HG03175 (cell line): ENCODE measurements around the gene TRIM37.
"Not testable (repeated sequence)": the region's sequence is repeated elsewhere in the genome, so short reads cannot be mapped to it uniquely, and the experiment has no call there.

Experiments used
- ATAC-seq: cut with Tn5 transposase; IDR thresholded peaks from one replicate; pipeline ENCODE4 v1.9.1; 2021; ENCODE audit warnings: mild to moderate bottlenecking, moderate library complexity; ENCODE audit not compliant: unreplicated experiment

Gene TRIM37

DNA sequence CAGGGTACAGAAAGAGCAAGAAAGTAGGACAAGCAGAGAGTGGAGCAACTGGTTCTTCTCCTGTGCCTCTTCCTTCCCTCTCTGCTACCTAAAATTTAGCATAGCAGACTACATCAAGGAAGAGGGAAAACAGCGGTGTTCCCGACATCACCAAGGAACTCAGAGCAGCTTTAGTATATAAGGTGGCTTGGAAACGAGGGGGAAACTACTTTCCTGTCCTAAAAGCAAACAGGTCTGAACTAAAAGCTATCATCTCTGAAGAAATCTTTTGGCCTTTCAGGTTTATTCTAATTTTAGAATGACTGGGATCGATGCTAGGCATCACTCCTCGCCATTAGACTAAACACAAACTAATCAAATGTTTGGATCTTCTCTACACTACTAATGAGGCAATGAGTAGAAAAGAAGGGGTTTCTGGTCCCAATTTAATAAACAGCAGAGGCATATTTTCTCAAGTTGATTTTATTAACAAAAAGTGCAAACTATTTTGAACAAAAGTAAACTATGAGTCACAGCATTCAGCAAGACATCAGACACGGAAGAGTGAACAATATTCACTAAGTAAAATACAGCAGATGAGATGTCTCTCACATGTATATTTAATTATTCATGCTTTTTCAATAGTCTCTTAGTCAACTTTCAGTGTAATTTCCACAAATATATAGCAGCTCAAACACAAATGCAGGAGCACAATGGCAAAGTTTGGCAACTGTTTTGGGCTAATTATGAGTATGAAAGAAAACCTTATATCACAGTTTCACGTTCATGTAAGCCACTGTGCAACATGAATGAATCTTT lies 108.7 kb downstream of the TRIM37 start:
- ATAC-seq, result no peak

DNA sequence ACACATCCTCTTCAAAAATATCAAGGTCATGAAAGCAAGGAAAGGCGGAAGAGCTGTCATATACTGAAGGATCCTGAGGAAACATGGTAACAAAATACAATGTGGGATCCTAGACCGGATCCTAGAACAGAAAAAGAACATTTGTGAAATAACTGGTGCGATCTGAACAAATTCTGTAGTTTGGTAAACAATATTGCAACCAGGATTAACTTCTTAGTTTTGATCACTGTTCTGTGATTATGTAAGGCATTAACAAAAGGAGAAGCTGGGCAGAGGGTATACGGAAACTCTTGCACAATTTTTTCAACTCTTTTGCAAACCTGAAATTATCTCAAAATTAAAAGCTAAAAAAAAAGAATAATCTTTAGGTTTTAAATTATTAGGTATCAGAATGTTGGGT lies 109.7 kb downstream of the TRIM37 start:
- no peak for ATAC-seq

DNA sequence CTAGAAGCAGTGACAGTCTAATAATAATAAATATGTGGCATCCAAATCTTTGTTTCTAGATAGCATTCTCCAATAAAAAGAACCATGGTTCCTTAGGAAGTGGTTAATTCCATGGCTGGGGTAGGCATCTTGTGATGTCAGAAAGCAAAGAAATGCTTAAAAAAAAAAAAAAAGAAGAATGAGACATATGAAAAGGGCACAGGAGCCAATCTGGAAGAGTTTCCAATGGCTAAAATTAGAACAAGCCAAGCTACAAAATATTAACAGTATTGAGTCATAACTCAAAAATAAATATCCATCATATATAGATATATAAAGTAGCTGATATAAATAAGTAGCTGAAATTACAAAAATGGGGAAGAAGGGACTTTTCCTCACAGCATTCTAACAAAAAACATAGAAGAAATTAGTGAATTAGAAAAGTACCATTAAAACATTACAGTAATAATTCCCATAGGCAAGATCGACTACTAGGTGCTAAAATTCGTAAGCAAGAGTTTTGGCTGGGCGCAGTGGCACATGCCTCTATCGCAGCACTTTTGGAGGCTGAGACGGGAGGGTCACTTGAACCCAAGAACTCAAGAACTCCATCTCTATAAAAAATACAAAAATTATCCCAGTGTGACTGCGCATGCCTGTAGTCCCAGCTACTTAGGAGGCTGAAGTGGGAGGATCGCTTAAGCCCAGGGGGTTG lies 111.3 kb downstream of the TRIM37 start:
- ATAC-seq, result no peak

DNA sequence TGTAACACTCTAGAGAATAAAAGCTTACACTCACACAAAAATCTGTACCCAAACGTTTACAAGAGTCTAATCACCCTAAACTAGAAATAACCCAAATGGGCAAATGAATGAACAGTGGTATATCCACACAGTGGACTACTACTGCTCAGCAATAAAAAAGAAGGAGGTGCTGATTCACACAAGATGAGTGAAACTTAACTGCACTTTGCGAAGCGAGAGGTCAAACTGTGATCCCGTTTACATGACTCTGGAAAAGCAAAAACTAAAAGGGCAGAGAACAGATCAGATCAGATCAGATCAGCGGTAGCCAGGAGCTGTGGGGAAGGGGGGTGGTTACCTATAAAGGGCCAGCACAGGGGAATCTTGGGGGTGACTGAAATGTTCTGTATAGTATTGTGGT lies 113.4 kb downstream of the TRIM37 start:
- ATAC-seq, result no peak

DNA sequence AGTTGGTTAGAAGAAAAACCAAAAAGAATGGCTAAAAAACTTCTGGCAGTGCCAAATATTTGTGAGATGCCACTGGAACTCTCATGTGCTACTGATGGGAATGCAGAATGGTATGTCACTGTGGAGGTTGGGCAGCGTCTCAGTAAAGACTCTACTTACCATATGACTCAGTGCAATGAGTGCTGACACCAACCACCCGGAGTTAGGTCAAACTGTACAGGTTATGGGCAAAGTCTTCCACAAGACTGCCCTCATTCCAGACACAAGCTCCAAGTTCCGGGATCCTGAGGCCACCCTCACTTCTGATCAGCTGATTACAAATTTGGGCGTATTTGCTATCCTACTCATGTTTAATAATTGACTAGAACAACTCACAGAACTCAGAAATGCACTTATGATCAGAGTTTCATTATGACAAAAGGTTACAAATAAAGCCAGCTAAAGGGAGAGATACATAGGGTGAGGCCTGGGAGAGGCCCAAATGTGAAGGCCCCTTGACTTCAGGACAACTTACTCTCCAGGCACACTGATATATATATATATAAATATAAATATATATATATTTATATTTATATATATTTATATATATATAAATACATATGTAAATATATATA lies 114.9 kb downstream of the TRIM37 start:
- peak; percentile 85 for ATAC-seq

DNA sequence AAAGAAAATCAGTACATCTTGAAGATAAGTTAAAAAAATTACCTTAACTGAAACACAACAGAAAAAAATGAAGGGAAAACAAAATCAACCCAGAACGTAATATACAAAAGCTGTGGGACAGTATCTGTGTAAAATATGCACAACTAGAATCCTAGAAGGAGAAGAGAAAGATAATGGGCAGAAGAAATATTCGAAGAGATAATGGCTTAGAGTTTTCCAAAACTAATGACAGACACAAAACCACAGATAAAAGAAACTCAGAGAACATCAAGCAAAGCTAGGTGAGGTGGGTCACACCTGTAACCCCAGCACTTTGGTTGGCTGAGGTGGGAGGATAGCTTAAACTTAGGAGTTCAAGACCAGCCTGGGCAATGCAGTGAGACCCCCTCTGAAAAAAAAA lies 117.1 kb downstream of the TRIM37 start:
- ATAC-seq, result no peak

DNA sequence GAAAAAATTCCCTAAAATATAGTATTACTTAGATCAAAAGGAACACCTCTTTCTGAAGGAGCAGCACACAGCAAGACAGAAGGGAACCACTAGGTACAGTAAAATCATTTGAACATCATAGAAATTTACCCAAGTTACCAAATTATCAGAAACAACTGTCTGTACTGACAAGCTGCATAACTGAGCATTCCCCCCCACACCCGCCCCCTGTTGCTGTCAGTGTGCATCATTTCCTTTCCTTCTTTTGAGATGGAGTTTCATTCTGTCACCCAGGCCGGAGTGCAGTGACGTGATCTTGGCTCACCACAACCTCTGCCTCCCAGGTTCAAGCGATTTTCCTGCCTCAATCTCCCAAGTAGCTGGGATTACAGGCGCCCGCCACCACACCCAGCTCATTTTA lies 120.7 kb downstream of the TRIM37 start:
- no peak for ATAC-seq

DNA sequence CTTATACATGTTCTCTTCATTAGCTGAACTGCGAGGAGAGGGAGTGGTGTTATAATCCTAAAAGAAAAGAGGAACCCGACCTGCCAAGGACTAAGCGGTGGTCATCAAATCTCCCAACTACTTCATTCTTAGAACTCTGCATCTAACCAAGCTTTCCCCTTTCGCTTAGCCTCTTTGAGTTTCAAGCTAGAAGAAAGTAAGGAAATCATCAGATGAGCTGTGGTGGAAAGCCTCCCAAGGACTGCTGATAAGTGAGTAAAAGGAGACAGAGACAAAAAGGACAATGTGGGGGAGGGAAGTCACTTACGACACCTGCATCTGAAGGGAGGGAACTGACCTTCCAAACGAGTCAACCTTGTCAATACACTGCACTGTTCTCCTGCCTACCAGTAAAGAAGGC lies 121.3 kb downstream of the TRIM37 start:
- ATAC-seq, result no peak

DNA sequence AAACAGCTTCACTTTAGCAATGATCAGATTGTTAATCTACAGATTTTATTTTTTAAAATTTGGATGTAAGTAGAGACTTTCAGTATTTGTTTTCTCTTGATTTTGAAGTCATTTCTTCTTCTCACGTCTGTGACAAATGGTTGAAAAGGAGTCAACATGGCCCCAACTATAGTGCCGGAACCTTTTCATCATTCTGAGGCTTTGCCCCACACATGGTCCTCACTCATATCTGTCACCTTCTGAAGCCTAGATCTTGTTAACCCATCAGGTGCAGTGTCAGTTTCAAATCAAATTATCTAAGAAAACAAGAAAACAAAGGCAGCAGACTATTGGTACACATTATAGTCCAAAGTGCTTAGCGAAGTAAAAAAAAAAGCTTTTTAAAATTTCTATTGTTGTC lies 124.1 kb downstream of the TRIM37 start:
- no peak for ATAC-seq

DNA sequence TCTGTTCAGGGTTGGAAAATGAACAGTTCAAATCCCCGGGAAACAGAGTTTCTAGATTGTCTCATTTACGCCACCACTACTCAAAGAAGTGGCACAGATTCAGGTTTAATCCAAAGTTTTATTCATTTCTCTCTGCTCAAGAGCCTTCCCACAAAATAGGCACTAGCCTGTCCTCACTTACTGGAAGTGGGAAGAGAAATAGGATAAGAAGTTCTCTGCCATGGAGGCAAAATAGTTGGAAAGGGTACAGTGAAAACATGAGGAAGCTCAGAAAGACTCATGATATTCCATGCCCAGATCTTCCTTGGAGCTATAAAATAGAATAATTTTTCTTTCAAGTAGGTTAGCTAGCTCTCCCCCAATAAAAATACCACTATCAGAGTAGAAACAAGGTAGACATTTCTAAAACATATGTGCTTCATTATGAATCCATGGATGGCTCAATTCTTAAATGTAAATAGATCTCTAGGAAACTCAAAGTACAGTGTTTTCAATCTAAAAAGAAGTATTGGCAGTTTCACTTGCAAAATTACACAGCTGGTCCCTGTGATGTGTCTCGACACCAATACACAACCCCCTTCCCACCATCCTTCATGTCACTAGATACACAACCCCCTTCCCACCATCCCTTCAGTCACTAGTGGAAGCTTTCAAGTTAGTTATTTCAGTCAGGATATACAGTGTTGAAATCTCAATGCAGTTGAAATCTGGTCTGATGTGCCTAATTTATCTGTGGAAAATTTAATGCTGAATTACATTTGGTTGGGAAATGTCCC lies 125.8 kb downstream of the TRIM37 start:
- ATAC-seq, result no peak

DNA sequence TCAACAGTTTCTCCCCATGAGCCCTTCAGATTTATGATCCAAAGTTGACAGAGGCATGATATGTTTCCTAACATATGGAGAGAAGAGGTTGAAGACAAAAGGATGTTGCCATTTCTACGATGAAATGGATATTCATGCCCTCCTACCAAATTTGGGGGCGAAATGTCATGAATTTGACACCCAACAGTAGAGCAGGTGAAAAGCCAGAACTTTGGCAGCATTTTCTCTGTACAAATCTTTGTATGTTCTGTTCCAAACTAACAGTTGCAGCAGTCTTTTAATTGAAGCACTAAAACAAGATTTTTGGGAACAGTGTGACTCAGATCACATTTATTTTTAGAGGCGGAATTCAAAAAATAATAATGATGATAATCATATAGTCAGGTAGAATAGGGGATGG lies 130.1 kb downstream of the TRIM37 start:
- no peak for ATAC-seq

DNA sequence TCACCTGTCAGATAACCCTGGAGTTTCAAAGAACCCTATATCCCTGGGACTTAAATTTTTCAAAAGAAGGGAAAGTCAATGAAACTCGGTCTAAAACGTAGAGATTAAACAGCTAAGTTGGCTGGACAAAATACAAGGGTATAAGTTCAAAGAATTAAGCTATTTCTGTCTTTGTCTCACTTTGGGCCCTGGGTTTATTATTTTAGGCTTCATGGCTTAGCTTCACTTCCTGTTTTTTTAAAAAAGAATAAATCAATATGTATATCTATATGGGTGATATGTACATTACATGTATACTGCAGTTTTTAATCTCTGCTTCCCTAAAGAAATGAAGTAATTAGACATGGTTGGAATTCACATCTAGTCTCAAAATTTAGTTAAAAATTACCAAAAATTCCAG lies 132.3 kb downstream of the TRIM37 start:
- ATAC-seq, result no peak

DNA sequence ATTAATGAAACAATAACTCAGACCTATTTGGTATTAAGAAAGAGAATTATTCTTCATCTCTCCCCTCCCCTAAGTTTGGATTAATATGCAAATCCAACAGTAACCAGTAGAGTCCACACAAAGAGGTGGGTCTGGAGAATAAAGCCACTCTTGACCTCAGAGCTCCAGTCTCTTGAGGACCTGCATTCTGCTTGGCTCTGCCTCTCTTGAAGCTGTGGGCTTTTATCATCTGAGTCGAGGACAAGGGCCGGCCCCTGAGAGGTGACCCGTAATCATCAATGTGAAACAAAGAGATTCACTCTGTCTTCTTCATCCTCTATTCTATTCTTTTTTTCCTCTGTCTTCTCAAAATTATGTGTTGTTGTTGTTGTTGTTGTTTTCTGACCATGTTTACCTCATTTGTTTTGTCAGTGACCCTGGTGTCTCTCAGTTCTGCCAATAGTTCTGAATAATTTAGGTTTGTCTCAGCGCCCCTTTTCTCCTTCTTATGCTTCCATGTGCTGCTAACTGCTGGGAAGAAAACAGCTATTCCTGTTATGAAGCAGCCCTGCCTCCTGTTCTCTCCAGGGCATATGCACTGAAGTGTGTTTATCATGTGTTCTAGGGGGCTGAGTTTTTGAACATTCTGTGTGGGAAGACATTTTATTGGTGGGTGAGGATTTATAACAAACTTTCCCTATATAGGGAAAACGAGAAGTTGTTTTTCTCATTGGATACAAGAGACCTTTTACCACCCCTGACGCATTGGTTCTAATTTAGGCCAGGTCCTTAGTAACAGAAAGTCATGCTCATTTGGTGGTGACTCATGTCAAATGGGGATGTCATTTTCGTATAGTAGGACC lies 135.8 kb downstream of the TRIM37 start:
- no peak for ATAC-seq

DNA sequence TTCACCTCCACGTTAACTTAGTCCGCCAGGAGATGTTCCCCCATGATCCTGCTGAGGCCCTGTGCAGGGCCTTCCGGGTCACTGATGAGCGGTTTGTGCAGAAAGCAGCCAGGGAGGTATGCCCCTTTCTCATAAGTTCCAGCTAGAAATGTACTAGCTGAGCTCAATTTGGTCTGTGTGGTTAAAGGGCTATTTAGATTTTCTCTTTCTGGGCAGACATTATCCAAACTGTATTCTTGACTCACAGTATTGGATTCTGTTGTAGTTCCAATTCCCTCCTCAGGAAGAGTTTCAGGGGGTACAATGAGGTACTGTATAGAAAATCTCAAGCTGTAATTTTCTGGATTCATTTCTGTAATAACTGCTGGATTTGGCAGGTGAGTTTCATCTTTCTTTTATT lies 137.1 kb downstream of the TRIM37 start:
- no peak for ATAC-seq

DNA sequence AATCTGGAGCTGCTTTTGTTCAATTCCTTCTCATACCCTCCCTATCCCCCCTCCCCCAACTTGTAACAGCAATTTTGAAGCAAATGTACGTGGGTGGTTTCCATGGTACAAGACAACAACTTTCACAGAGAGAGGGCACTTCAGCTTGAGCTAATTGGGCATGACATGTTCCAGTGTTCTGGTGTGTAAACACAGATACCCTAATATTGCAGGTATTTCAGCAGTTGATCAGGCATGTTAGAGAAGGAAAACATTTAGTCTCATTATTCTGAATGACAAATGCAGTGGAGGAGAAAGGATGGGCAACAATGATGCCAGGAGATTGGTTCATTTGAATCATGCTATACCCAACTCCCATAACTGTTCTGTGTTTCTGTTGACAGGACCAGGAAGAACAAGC lies 137.5 kb downstream of the TRIM37 start:
- no peak for ATAC-seq

DNA sequence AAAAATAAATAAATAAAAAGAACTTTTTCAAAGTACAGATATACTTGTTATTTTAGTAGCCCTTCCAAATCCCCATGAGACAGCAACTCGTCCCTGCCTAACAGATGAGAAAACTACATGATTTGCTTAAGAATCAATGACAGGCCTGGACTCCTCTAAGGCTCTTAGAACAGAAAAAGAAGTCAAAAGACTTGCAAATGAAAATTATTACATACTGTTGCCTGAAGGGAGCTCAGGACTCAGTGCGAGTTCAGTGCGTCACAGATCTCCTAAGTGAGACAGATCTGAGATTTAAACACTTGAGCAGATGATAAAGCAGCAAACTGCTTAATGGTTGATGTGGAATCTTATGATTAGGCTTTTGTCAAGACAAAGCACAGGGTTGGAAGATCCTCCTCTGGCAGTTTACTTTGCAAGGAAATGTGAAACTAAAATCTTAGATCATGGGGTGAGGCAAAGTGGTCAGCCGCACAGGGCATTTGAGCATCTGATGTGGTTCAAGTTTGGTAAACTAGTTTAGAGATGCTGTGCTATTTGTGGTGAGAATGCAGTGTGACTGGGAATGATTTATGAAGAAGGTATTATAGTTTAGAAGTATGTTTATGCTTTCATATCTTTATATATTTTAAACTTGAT lies 138.1 kb downstream of the TRIM37 start:
- ATAC-seq, result no peak

DNA sequence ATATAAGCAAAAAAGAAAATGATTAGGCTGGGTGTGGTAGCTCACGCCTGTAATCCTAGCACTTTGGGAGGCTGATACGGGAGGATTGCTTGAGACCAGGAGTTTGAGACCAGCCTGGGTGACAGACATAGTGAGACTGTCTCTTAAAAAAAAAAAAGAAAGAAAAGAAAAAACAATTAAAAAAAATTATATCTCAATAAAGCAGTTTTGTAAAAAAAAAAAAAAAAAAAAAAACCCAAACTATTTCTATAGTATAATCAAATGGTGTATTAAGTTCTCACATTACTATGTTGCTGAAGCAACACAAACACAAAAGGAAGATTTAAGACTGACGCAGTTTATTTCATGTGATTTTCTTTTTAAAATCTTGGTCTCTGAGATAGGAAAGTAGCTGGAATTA lies 140.5 kb downstream of the TRIM37 start:
- no peak for ATAC-seq

DNA sequence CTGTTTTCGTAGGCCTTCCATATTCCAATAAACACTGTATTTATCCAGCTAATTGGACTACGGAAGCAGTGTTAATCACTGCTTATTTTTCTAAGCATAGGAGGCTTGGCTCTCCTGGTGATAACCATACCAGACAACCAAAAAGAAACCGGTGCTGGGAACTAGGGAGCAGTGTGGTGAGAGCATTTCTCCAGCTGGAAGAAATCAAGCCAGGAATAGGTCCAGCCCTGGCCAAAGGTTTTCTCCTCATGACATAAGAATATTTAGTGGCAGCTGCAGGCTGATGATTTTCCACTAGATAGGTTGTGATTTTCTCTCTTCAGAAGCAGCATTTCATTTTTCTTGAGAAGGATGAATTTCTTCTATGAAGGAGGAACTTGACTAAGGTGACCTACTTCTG lies 141.5 kb downstream of the TRIM37 start:
- ATAC-seq, result no peak

DNA sequence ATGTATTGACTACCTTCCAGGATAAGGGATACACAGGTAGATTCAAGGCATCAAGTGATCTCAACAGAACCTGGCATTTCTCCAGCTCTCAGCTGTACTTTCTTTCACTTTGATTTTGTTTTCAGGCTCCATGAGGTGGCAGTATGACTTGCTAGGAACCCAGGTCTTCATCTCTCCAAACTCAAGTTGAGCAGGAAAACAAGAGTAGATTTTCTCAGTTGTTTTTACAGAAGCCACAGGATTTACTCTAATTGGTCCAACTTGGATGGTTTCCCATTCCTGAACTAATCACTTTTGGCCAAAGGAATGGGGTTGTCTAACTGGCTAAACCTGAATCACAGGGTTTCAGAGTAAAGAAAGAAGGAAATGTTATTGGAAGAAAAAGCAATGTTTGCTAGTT lies 146.6 kb downstream of the TRIM37 start:
- ATAC-seq, result no peak

DNA sequence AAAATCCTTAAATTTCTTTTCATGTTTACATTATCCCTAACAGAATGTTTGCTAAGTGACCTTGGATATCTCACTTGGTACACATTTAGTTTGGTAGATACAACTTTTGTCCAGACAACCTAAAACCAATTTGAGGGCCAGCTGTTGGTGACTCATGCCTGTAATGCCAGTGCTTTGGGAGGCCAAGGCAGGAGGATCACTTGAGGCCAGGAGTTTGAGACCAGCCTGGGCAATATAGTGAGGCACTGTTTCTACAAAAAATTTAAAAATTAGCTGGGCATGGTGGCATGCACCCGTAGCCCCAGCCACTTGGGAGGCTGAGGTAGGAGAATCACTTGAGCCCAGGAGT lies 149.0 kb downstream of the TRIM37 start:
- ATAC-seq, result not testable (repeated sequence)
